CD4-positive, alpha-beta T cell treated with Interleukin-6 for 4 hours (primary cell): Measurements from ENCODE around the gene SBK1.
A peak's percentile ranks its signal among the peaks of the same experiment; 100 is the strongest.
"Not testable (repeated sequence)": the region's sequence is repeated elsewhere in the genome, so short reads cannot be mapped to it uniquely, and the experiment has no call there.

Experiments used
- DNase-seq: peaks from one replicate; pipeline ENCODE4 v3.0.0-alpha.2; 2020; ENCODE audit warnings: mixed read lengths

SBK1 gene

DNA sequence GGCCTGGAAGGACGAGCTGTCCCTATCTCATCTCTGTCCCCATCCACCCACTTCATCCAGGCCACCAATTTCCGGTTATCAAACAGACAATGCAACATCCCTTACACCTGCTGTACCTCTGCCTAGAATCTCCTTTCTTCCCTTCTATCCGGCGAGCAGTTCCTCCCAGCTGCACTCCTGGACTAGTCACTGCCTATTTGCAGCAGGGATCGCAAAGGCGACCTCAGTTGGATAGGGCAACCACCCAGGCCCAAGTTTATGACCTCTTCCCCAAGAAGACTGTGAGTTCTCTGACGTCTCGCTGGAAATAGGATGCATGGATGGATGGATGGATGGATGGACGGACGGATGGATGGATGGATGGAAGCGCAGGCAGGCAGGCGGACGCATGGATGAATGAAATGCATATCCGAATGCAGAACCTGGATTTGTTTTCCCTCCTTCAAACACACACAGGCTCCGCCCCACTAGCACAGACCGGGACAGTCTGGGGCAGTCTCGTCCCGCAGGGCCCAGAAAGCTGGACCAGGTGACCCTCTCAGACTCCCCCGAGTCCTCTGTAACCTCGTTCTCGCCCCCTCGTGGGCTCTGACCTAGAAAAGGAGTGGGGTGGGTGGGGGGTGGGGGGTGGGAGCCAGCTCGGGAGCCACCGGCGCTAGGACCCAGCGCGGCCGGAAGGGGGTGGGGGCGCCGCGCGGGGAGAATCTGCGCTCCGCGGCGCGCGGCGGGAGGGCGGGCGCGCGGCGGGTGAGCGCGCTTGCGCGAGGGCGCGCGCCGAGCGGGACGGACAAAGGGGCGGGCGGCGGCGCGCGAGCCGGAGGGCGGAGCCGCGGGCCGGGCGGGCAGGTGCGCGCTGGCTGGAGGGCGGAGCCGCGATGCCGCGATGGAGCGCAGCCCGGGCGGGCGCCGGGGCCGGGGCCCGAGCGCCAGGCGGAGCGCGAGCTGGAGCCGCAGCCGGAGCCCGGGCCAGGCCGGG, at the start of gene SBK1:
TSS of gene SBK1 (plus strand) at position 875 of the 976 bp plus-strand sequence. CDS start 24,867 bp downstream, outside the sequence.
- peak; percentile 89 for DNase-seq

DNA sequence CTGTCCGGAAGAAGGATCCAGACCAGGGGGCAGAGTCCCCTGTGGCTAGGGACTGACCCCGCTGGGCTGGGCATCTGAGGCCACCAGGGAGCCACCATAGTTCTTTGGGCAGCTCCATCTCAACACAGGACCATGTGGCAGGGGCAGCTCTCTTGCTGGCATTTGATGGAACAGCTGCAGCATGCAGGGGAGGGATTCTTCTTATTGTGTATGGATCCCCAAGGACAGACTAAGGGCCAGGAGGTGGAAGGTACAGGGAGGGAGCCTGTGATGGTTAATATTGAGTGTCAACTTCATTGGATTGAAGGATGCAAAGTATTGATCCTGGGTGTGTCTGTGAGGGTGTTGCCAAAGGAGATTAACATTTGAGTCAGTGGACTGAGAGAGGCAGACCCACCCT, 42.8 kb upstream of the SBK1 start:
- not testable (repeated sequence) for DNase-seq

DNA sequence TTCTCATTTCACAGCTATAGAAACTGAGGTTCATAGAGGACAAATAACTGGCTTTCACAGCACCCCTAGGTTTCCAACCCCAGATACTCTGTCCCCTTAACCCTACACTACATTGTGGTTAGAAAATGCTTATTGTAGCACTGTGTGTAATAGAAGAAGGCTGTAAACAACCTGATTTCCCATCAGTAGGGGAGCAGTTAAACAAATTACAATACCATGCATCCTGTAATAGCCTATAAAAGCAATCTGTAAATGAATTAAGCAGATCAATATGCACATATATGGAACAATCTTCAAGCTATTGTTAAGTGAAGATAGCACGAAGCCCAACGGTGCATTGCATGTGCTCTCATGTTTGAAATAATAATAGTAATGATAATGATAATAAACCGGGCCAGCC, 41.3 kb upstream of the SBK1 start:
- no peak for DNase-seq

DNA sequence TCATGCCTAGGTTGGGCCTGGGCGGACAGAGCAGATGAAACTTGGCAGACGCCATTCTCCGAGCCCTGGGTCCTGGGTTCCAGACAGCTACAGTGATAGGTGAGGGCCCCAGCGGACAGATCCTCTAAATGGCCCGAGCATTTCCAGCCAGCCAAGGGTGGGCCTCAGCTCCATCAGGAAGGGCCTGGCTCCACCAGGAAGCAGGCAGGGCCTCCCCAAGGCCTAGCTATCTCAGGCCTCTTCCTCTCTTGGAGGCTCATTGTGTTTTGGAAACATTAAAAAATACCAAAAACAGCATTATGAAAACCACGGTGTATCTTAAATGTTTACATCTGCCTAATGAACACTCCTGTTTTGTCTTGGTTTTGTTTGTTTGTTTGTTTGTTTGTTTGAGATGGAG, 38.2 kb upstream of the SBK1 start:
- no peak for DNase-seq

DNA sequence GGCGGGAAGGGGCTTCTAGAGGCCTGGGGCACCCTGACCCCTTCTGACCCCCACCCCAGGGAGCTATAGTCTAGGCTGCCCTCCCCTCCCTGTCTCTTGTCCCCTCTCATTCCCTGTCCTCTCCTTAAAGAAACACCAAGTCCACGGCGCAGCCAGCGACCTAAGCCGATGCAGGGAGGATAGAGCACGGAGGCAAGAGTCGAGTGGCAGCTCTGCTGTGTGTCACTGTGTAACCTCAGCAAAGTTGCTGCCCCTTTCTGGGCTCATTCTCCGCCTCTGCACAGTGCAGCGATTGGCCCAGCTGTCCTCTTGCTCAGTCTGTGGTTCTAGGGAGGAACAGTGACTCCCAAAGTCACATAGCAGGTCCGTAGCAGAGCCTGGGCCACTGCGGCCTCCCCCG, 36.5 kb upstream of the SBK1 start:
- DNase-seq = no peak

DNA sequence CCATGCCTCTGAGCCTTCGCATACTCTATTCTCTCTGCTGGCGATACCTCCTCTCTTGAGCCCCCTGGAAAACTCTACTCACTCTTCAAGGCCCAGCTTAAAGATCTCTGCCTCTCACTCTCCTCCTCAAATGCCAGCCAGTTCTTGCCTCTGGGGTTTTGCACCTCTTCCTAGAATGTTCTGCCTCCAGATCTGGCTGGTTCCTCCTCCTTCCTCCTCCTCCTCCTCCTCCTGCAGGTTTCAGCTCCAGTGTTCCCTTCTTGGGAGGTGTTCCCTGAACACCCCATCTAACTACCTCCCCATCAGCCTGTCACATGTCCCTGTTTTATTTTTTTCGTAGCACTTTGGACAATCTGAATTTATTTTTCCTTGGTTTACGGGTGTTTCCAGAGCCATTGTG, 35.1 kb upstream of the SBK1 start:
- DNase-seq = no peak

DNA sequence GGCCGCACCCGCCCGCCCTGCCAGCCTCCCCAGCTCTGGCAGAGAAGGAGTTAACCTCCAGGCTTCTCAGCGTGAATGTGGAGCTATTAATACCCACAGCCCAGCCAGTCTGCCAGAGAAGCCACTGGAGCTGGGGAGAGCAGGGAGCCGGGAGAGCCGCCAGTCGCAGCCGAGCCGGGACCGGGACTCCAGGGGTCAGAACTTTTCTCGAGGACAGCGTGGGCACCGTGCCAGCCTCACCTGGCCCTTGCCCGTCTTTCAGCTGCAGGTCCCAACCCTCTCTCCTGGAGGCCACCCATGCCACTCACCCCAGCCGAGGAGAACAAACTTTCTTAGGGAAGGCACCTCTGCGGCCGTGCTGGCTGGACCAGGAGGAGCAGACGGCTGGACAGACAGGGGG, 33.8 kb upstream of the SBK1 start:
- no peak for DNase-seq

DNA sequence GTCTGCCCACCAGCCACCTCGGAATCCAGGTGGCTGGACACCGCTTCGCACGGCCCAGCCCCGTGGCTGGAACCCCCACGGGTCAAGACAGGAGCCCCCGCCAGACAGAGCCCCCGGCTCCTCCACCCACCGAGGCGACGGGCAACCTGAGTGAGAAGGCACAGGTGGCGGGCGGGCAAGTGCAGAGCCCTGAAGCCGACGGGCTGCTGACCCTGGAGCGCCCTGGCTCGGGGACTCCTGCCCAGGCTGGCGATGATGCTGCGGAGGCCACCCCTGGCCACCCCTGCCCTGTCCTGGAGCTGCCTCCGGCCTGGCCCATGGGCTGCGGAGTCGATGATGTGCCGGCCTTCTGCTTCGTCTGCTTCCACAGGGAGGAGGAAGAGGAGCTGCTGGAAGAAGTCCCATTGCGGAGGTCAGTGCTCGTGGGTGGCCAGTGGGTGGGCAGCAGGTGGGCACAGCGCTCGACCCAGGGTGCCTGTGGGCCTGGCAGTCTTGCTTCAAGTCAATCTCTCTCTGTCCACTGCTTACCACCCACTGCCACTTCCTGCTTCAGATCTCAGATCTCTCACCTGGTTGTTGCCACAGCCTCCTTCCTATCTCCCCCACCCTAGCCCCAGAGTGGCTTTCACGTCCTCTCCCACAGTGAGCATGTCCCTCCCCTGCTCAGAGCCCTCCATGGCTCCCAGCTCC, 33.1 kb upstream of the SBK1 start:
- no peak for DNase-seq

DNA sequence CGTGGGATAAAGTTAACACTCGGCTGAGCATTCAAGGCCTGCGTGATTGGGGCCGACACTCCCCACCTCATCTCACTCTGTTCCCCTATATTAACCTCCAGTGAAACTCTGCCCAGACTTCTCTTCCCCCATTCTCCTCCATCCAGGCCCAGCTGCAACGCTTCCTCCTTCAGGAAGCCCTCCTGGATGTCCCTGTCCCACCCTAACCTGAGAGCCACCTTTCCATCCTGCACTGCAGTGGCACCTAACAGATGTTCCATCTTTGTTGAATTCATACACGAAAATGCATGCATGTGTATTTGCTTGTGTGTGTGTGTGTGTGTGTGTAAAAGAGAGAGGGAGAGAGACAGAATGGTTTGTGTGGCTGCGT, 32.6 kb upstream of the SBK1 start:
- no peak for DNase-seq

DNA sequence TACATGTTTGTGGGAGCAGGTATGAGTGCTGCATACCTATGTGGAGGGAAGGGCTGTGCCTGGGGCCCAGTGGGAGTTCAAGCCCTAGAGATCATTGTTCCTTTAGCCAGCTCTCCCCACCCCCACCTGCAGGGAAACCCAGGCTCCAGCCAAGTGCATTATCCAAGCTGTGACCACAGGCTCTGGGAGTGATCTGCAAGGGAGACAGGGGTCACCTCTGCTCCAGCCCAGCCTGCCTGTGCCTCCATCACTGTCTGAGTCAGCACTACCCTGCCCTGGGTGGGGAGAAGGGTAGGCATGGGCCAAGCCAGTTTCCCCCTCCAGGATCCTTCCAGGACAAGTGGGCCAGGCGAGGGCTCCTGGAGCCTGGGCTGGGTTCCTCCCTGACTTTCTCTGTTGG, 32.1 kb upstream of the SBK1 start:
- no peak for DNase-seq

DNA sequence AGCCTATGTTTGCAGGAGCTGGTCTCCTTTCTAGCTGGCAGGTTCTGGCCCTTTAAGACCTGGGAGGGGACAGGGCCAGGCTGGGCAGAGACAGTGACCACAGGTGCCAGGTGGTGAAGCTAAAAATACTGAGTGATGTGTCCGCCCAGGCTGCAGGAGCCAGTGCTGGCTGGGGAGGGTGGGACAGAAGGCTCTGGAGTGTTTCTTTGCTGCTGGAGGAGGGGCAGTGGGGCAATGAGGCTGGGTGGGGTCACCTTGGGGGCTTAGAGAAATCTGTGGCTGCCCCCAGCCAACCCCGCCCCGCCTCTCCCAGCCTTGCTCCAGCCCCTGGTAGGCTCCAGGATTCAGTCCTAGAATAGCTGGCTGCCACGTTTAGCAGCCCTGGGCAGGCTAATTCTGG, 30.4 kb upstream of the SBK1 start:
- DNase-seq = no peak

DNA sequence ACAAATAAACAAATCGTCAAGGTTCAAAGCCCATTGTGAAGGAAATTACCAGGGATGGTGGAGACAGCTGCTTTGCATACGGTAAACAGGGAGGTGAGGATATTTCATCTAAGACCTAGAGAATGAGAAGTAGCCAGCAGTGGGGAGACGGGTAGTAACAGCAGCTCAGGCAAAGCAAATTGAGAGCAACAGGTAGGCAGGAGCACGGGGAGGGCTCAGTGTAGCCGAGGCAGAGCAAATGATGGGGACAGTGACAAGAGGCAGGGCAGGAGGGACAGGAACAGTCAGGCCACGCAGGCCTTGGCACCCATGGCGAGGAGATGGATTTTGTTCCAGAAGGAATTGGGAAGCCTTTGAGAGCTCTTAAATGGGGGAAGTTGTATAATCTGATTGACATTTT, 29.0 kb upstream of the SBK1 start:
- DNase-seq = no peak

DNA sequence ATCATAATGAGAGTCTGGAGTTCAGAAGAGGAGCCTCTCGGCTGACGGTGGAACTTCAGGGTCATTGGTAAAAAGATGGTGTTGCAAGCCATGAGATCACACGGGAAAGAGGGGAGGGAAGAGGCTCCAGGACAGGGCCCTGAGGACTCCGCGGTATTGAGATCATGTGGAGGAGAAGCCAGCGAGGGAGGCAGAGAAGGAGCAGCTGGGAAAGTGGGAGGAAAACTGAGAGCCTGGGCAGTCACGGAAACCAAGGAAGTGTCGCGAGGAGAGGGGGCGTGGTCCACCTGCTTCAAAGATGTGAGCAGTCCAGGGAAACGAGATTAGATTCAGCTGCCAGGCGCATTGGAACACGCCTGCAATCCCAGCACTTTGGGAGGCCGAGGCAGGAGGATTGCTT, 27.7 kb upstream of the SBK1 start:
- DNase-seq = no peak

DNA sequence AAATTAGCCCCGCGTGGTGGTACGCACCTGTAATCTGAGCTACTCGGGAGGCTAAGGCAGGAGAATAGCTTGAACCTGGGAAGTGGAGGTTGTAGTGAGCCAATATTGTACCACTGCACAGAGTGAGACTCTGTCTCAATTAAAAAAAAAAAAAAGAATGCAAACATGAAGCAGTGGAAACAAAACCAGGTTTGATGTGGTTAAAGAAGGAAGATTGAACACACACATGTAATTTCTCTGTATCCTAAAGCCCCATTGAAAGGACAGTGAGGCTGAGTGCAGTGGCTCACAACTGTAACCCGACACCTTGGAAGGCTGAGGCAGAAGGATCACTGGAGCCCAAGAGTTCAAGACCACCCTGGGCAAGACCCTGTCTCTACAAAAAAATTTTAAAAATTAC, 26.5 kb upstream of the SBK1 start:
- no peak for DNase-seq

DNA sequence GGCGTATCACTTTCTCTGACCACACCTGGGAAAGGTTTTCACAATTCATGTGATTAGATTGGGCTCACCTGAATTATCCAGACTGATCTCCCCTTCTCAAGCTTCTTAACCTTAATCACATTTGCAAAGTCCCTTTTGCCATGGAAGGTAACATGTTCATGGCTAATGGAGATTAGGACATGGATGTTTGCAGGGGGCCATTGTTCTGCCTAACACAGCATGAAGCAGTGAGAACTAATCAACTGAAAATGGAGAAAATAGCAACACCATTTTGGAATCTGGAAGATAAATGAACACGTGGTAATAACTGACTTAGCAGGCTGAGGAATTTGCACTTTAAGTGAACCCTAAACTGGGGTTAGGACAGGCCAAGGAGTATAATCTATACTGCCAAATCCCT, 25.0 kb upstream of the SBK1 start:
- no peak for DNase-seq

DNA sequence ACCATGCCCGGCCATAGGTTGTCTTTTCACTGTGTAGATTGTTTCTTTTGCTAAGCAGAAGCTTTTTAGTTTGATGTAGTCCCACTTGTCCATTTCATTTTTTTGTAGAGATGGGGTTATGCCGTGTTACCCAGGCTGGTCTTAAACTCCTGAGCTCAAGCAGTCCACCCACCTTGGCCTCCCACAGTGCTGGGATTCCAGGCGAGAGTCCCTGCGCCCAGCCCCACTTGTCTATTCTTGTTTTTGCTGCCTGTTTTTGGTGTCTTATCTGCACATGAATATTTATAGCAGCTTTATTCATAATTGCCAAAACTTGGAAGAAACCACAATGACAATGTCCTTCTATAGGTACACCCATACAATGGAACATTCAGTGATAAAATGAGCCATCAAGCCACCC, 18.8 kb upstream of the SBK1 start:
- DNase-seq = no peak

DNA sequence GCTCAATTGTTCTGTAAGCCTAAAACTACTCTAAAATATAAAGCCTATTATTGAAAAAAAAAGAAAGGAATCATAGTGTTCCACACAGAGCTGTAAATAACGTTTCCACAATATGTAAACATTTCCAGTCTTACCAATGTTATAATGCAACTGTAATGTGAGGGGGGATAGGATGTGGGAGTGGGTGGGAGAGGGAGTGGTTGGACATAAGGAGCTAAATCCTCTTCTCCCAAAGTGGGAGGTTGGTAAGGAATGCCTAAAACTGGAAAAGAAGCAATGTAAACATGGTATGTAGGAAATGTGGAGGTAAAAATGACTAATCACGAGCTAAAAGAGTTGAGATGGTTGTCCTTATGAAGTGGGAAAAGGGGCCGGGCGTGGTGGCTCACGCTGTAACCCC, 17.6 kb upstream of the SBK1 start:
- no peak for DNase-seq

DNA sequence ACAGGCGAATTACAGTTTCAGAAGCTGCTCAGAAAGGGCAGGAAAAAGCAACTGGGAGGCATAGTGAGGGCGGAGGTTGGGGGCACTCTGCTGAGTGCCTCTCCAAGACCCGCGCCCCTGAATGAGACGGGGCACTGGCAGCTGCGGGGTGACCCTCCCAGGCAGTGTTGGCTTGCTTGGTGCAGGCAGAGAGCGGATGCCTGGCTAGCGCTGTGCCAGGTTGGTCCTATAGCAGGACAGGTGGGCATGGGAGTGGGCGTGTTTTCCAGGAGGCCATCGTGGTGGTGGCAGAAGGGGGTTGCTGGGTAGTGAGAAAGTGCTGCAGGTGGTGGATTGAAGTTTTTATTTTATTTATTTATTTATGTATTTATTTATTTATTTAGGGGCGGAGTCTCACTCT, 16.0 kb upstream of the SBK1 start:
- no peak for DNase-seq

DNA sequence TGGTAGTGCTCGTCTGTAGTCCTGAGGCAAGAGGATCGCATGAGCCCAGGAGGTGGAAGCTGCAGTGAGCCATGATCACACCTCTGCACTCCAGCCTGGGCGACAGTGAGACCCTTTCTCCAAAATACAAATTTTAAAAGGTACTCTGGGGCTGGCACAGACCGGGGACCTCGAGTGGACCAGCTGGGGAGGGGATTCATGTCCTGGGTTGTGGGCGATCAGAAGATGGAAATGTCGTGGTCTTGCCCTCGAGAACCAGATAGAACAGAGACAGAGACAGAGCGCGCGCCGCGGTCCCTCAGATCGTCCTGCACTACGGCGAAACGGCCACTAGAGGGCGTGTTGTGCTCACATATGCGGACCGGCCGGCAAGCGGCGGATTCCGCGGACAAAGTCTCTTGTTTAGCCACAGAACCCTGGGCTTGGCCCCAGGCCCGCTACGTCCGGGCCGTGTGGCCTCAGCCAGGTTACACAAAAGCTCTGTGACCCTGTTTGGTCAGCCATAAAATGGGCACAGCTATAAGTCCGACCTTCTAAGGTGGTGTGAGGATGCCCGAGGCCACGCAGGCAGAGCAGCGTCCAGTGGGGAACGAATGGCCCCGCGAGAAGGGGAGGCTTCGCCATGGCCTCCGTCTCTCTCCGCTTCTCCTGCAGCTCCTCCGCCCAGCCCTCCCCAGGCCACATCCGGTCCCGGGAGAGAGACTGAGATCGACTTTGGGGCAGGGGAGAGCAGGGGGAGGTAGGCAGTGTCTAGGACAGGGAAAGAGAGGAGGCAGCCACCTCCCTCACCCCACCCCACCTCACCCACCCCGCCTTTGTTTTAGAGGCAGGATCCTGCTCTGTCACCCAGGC, 14.6 kb upstream of the SBK1 start:
- DNase-seq = peak; percentile 87

DNA sequence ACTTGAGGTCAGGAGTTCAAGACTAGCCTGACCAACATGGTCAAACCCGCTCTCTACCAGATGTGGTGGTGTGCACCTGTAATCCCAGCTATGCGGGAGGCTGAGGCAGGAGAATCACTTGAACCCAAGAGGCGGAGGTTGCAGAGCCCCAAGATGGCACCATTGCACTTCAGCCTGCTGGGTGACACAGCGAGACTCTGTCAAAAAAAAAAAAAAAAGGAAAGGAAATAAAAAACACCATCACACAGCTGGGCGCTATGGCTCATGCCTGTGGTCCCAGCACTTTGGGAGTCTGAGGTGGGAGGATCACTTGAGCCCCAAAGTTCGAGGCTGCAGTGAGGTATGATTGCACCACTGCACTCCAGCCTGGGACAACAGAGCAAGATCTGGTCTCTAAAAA, 13.3 kb upstream of the SBK1 start:
- peak; percentile 60 for DNase-seq

DNA sequence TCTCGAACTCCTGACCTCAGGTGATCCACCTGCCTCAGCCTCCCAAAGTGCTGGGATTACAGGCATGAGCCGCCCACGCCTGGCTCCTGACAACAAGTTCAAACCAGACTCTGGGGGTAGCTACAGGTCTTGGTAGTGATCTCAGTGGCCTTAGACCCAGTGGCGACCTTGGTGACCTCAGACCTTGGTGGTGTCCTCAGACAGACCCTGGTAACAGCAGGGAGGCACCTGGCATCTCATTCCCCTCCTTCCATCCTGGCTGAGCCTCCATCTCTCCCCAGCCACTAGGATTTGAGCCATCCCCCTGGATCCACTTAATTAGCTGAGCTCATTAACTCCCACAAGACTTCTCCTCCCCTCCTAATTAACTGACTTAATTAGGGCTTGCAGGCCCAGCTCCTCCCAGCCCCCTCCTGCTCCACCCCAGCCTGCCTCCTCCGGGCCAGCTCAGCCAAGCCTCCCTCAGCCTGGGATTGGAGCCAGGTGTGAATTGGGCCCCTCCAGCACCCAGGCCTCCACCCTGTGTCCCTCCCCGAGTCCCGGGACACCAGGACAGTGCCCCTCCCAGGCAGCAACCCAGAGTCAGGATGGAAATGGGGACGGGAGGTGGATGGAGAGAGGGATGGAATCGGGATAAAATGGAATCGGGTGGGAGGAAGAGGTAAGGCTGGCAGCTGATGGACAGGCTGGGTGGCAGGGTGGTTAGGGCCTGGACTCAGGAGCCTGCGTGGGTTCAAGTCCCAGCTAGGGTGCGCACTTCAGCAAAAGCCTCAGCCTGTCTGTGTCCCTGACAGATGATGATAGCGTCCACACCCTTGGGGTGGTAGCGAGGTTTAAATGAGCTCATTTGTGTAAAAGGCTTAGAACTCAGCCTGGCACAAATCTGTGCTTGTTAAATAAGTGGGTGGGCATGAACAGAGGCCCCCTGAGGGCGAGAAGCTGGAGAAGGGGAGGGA, 11.2 kb upstream of the SBK1 start:
- no peak for DNase-seq

DNA sequence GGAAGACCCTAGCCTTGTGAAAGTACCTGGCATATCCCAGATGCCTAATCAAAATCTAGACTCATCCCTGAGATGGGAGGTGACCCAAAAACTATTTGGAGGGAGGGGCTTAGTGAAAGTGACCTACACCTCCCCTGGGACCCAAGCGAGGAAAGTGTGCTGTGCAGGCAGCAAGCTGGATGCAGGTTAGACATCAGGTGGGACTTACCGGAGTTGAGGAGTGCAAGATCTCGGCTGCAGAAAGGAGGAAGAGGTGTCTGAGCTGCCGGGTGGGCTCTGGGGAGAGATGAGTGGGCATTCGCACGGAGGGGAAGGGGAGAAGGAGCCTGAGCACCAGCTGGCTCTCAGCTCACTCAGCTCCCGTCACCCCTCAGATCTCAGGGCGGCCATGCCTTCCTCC, 10.3 kb upstream of the SBK1 start:
- no peak for DNase-seq
